Uterus (tissue), 2 donors: ENCODE results near the gene PITPNB.

ENCODE experiments used
- CTCF ChIP-seq, 4 experiments: fragments of 200-600 bp in 2 of 4; fragments of 450-650 bp in 2 of 4; sonication (generic) in 2 of 4; IDR thresholded peaks; one replicate each; pipeline ENCODE4 v1.5.1; 2016 to 2019; ENCODE audit warnings: antibody characterized with exemption in 4 of 4, mild to moderate bottlenecking in 2 of 4, moderate library complexity in 1 of 4
- POLR2A ChIP-seq, 2 donors: fragments of 450-650 bp; IDR thresholded peaks; one replicate each; pipeline ENCODE4 v1.6.1; 2016; ENCODE audit warnings: antibody characterized with exemption in 2 of 2, mild to moderate bottlenecking in 1 of 2, moderate library complexity in 1 of 2

- TF ChIP-seq CTCF (IDR thresholded peaks at IDR 0.05) (no peak), POLR2A (IDR thresholded peaks at IDR 0.05) (peak in 1 of 2 donors; percentile 18)
Observed at GRCh38 chr22:27918341-27919221, 475 bp downstream of the PITPNB start.
